ENCODE results near the gene HMGB3.

Gene HMGB3

DNA sequence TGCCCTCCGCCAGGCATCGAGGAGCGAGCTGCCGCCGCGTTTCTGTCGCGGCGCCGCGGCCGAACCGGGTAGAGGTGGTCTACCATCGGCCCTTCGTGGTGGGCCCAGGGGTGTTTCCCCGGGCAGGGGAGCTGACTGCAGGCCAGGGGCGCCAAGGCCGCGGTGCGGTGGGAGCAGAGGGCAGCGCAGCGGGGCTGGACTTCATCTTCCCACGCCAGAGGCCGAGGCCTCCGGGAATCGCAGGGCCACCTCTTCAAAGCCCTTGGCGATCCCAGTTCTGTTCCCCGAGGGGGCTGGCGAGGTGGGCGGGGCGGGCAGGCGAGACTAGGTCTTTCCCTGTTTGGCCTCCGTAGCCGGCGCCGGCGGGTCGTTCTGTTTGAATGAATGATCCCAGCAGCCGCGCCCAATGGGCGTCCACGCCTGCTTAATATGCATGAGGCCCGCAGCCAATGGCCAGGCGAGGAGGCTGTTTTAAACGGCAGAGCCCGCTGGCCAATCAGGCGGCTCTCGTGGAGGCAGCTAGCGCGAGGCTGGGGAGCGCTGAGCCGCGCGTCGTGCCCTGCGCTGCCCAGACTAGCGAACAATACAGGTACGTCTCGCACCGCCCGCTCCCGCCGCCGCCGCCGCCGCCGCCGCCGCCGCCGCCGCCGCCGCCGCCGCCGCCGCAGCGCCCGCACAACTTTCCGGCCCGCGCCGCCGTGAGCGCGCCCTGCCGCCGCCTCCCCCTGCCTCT is at the start of gene HMGB3:
Gene HMGB3 (plus strand): TSS at position 548 of the 733 bp plus-strand sequence. CDS start 2,265 bp downstream, outside the sequence.
- TF ChIP-seq, protein P1, sequence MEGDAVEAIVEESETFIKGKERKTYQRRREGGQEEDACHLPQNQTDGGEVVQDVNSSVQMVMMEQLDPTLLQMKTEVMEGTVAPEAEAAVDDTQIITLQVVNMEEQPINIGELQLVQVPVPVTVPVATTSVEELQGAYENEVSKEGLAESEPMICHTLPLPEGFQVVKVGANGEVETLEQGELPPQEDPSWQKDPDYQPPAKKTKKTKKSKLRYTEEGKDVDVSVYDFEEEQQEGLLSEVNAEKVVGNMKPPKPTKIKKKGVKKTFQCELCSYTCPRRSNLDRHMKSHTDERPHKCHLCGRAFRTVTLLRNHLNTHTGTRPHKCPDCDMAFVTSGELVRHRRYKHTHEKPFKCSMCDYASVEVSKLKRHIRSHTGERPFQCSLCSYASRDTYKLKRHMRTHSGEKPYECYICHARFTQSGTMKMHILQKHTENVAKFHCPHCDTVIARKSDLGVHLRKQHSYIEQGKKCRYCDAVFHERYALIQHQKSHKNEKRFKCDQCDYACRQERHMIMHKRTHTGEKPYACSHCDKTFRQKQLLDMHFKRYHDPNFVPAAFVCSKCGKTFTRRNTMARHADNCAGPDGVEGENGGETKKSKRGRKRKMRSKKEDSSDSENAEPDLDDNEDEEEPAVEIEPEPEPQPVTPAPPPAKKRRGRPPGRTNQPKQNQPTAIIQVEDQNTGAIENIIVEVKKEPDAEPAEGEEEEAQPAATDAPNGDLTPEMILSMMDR (IDR thresholded peaks at IDR 0.05; ENCODE audit: extremely low read depth, missing control alignments) = no peak
- DNase-seq (ENCODE audit: low spot score) = peak; percentile 94

DNA sequence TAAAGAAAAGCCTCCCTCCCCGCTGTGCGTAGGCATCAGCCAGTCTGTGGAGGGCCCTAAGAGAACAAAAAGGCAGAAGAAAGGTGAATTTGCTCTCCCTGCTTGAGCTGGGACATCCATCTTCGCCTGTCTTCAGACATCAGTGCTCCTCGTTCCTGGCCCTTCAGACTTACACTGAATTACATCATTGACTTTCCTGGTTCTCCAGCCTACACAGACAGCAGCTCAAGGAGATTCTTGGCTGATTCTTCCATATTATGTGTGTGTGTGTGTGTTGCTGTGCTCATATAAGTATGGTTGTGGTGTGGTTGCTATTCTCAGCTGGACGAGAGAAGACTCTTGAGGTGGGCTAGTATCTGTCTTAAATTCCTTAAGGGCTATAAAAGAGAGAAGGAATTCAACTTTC is 49.2 kb upstream of the HMGB3 start:
- DNase-seq (ENCODE audit: low spot score) = no peak
- TF ChIP-seq, protein P1 (IDR thresholded peaks at IDR 0.05; ENCODE audit: extremely low read depth, missing control alignments) = no peak

DNA sequence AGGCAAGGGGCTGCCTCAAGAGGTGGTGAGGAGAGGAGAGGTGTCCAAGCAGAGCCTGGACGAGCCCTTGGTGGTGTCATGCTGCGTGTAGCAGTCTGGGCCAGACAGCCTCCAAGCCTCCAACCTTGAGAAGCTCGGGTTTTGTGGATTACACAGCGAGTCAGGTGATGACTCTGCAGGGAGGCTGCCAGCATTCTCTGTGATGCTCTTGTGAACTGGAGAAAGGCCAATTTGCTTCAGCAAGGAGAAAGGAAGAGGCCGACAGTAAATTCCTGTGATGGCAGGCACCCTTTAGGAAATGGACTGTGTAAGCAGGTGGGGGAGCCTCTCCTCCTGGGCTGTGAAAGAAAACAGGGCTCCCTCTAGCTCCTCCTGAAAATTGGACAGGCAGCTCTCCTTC is 48.7 kb upstream of the HMGB3 start:
- TF ChIP-seq, protein P1 (IDR thresholded peaks at IDR 0.05; ENCODE audit: extremely low read depth, missing control alignments) = no peak
- DNase-seq (ENCODE audit: low spot score) = no peak

DNA sequence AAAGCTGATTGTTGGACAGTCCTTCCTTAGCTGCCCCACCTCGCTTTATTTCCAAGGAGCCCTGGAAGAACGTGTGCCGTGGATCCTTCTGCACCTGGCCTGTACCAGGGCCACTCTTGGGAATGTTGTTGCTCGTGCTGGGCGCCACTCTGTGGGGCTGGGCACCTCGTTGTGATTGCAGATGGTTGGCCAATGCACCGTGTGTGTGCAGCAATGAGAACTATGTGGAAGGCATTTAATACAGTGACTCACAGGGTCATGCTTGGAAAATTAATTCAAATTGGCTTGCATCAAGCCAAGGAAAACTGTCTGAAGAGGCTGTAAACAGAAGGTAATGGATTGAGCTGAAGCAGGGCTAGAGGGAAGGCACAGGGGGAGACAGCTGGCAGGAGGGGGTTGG is 47.7 kb upstream of the HMGB3 start:
- TF ChIP-seq, protein P1 (IDR thresholded peaks at IDR 0.05; ENCODE audit: extremely low read depth, missing control alignments) = no peak
- DNase-seq (ENCODE audit: low spot score) = no peak

DNA sequence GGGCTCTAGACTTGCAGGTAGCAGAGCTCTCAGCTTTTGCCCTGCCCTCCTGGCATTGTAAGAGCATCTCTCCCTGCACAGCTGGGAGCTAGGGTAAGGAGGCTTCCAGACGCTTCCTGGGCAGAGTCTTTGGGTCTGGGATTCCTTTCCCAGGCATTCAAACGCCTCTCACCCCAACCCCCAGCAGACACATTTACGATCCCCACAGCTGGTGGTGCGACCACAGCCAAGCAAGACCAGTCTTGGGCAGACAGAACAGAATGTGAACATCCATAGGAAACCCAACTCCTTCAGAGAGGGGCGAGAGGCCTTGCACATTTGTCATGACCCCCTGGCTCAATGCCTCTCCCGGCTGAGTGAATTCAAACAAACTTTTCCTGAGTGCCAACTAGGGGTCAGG is 46.6 kb upstream of the HMGB3 start:
- no peak for DNase-seq (ENCODE audit: low spot score)
- TF ChIP-seq, protein P1 (IDR thresholded peaks at IDR 0.05; ENCODE audit: extremely low read depth, missing control alignments) = no peak

DNA sequence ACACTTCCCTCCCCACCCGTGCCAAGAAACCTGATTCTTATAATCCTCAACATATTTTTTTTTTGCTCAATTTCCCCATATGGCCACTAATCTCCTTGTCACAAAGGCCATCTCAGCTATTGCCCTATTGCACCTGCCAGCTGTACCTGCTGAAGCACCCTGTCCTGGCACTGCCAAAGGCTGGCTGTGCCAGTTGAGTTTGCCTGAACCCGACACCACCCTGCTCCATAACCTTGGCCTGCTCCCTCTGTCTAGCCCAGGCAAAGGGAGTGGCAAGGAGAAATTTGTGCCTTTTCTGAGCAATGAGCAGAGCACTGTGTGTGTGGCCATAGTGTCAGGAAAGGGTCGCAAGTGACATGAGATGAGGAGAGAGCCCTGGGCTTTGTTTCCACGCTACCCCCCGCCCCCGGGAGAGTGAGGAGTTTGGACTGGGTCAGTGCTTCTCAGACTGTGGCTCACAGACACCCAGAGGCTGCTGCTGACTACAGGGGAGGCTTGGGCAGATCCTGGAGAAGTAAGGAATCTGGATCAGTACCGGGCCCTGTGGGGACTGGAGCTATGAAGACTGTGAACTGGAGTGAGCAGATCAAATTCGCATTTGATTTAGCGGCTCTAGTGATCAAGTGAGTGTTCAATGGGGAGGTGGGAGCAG is 42.2 kb upstream of the HMGB3 start:
- TF ChIP-seq, protein P1 (IDR thresholded peaks at IDR 0.05; ENCODE audit: extremely low read depth, missing control alignments) = no peak
- no peak for DNase-seq (ENCODE audit: low spot score)

DNA sequence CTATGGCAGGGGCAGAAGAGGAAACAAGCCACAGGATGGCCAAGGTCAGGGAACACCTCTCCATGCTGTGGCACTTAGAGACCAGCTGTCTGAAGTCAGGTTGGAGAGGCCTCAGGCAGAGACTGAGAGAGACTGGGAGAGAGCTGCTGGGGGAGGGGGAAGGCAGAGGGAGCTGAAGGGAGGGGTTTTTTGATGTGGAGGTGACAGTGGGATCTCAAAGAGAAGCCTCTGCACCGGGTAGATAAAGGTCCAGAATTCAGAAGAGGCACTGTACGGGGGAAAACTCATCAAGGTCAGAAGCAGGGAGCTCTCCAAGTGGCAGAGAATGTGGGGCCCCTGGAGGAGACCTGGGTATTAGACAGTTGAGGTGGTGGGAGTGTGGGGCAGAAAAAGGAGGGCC is 41.6 kb upstream of the HMGB3 start:
- TF ChIP-seq, protein P1 (IDR thresholded peaks at IDR 0.05; ENCODE audit: extremely low read depth, missing control alignments) = no peak
- no peak for DNase-seq (ENCODE audit: low spot score)
